GM23338 (cell line): ENCODE measurements around the gene SEZ6. TPM values are rescaled to one million over a fixed set of nuclear protein-coding genes. Genes with fewer than 3 reads are reported as not detected.

ENCODE experiments used
- ATAC-seq: fragments of 200-7000 bp; cut with Tn5 transposase; 3 replicates; pipeline ENCODE4 v1.9.1; 2020
- DNase-seq: peaks from one replicate; pipeline ENCODE4 v3.0.0-alpha.2; 2015; ENCODE audit warnings: low spot score
- H2AFZ ChIP-seq: fragments of 200-600 bp; sonication (generic); 2 replicates; pipeline ENCODE4 v1.8.0; 2016; ENCODE audit warnings: antibody characterized with exemption, mild to moderate bottlenecking, moderate library complexity
- H3F3A ChIP-seq: fragments of 200-600 bp; sonication (generic); replicated peaks from 2 replicates; pipeline ENCODE4 v1.8.0; 2017; ENCODE audit warnings: antibody characterized with exemption, mixed run types, low read depth
- H3K27ac ChIP-seq: fragments of 200-600 bp; sonication (generic); 2 replicates; pipeline ENCODE4 v1.6.1; 2016; ENCODE audit warnings: low read depth
- H3K27me3 ChIP-seq: fragments of 200-600 bp; sonication (generic); 2 replicates; pipeline ENCODE4 v1.8.0; 2016; ENCODE audit warnings: mild to moderate bottlenecking, mixed run types, moderate library complexity; ENCODE audit not compliant: insufficient read depth
- H3K36me3 ChIP-seq: fragments of 200-600 bp; sonication (generic); 2 replicates; pipeline ENCODE4 v1.8.0; 2016; ENCODE audit warnings: mild to moderate bottlenecking; ENCODE audit not compliant: insufficient read depth
- H3K4me1 ChIP-seq: fragments of 200-600 bp; sonication (generic); 2 replicates; pipeline ENCODE4 v1.8.0; 2016; ENCODE audit warnings: mild to moderate bottlenecking, moderate library complexity; ENCODE audit not compliant: insufficient read depth
- H3K4me2 ChIP-seq: fragments of 200-600 bp; sonication (generic); 2 replicates; pipeline ENCODE4 v1.7.1; 2017; ENCODE audit warnings: mixed run types
- H3K4me3 ChIP-seq: fragments of 200-600 bp; sonication (generic); 2 replicates; pipeline ENCODE4 v1.6.1; 2016; ENCODE audit warnings: mixed run types
- H3K79me2 ChIP-seq: fragments of 200-600 bp; sonication (generic); replicated peaks from 2 replicates; pipeline ENCODE4 v1.8.0; 2017; ENCODE audit warnings: mild to moderate bottlenecking; ENCODE audit not compliant: insufficient read depth
- H3K9me2 ChIP-seq: fragments of 200-600 bp; sonication (generic); 2 replicates; pipeline ENCODE4 v1.8.0; 2017; ENCODE audit not compliant: insufficient read depth
- H4K20me1 ChIP-seq: fragments of 200-600 bp; sonication (generic); replicated peaks from 2 replicates; pipeline ENCODE4 v1.8.0; 2017; ENCODE audit warnings: mild to moderate bottlenecking; ENCODE audit not compliant: insufficient read depth
- H3K27ac Mint-ChIP-seq: 2 replicates; pipeline ENCODE4 v1.8.0; 2020; ENCODE audit warnings: inconsistent platforms, mild to moderate bottlenecking, moderate library complexity, mixed read lengths
- H3K27me3 Mint-ChIP-seq: 3 replicates; pipeline ENCODE4 v1.8.0; 2022; ENCODE audit warnings: low read depth, mild to moderate bottlenecking, moderate library complexity, mixed read lengths, inconsistent platforms; ENCODE audit not compliant: insufficient read depth, poor library complexity
- H3K36me3 Mint-ChIP-seq: 3 replicates; pipeline ENCODE4 v1.8.0; 2021; ENCODE audit warnings: low read depth, mild to moderate bottlenecking, inconsistent platforms, moderate library complexity, mixed read lengths
- H3K4me1 Mint-ChIP-seq: 3 replicates; pipeline ENCODE4 v1.8.0; 2020; ENCODE audit warnings: mild to moderate bottlenecking, inconsistent platforms, mixed read lengths
- H3K4me3 Mint-ChIP-seq: 3 replicates; pipeline ENCODE4 v1.8.0; 2021; ENCODE audit warnings: moderate library complexity, mild to moderate bottlenecking, inconsistent platforms, mixed read lengths
- H3K9me3 Mint-ChIP-seq: 3 replicates; pipeline ENCODE4 v1.8.0; 2020; ENCODE audit warnings: moderate library complexity, mild to moderate bottlenecking, inconsistent platforms, mixed read lengths
- CREB1 ChIP-seq: fragments of 250-450 bp; sonication (Bioruptor Pico); IDR thresholded peaks from 2 replicates; pipeline ENCODE4 v1.5.0; 2020; ENCODE audit warnings: low read depth, mild to moderate bottlenecking, moderate library complexity
- CTCF ChIP-seq, 2 experiments: fragments of 200-600 bp in 1 of 2; sonication (generic) in 1 of 2; conservative IDR thresholded peaks; 2 replicates each; pipeline versions ENCODE4 v1.5.1 to v1.6.1; 2016 to 2017; ENCODE audit warnings: antibody characterized with exemption in 2 of 2, low read depth in 2 of 2, mild to moderate bottlenecking in 2 of 2, moderate library complexity in 1 of 2
- ETS1 ChIP-seq: IDR thresholded peaks from 2 replicates; pipeline ENCODE4 v1.6.1; 2016; ENCODE audit warnings: antibody characterized with exemption
- EZH2phosphoT487 ChIP-seq: fragments of 200-600 bp; sonication (generic); IDR thresholded peaks from one replicate; pipeline ENCODE4 v1.8.1; 2018; ENCODE audit warnings: antibody characterized with exemption; ENCODE audit not compliant: unreplicated experiment
- JUNB ChIP-seq: IDR thresholded peaks from one replicate; pipeline ENCODE4 v1.6.1; 2016; ENCODE audit warnings: antibody characterized with exemption; ENCODE audit not compliant: unreplicated experiment
- NANOG ChIP-seq: IDR thresholded peaks from 2 replicates; pipeline ENCODE4 v1.6.1; 2016; ENCODE audit warnings: antibody characterized with exemption, borderline replicate concordance
- POLR2AphosphoS5 ChIP-seq: IDR thresholded peaks from 2 replicates; pipeline ENCODE4 v1.6.1; 2016; ENCODE audit warnings: antibody characterized with exemption, low read depth
- REST ChIP-seq: IDR thresholded peaks from one replicate; pipeline ENCODE4 v1.6.1; 2018; ENCODE audit warnings: antibody characterized with exemption; ENCODE audit not compliant: unreplicated experiment
- STAT1 ChIP-seq: IDR thresholded peaks from one replicate; pipeline ENCODE4 v1.6.1; 2016; ENCODE audit warnings: antibody characterized with exemption; ENCODE audit not compliant: unreplicated experiment
- ZNF114 ChIP-seq: fragments of 250-450 bp; sonication (Bioruptor Pico); IDR thresholded peaks from 2 replicates; pipeline ENCODE4 v1.5.0; 2020; ENCODE audit warnings: mild to moderate bottlenecking, moderate library complexity
- ZNF331 ChIP-seq: fragments of 250-450 bp; sonication (Bioruptor Pico); IDR thresholded peaks from 2 replicates; pipeline ENCODE4 v1.5.0; 2020; ENCODE audit warnings: low read depth, mild to moderate bottlenecking, moderate library complexity
- ZNF462 ChIP-seq: fragments of 250-450 bp; sonication (Bioruptor Pico); IDR thresholded peaks from 2 replicates; pipeline ENCODE4 v1.5.0; 2020; ENCODE audit warnings: mild to moderate bottlenecking, moderate library complexity
- polyA plus RNA-seq: library from polyadenylated mRNA; unstranded; fragments of >200 nt; fragmentation: Nextera tagmentation; extraction: Ambion mirVana; gene quantifications from 2 replicates; pipeline ENCODE4 v1.2.1, GENCODE V29; 2016
- total RNA-seq: library from RNA; depleted of rRNA; stranded (reverse); fragments of >200 nt; shearing (Covaris generic); gene quantifications from 2 replicates; pipeline ENCODE4 v1.2.3, GENCODE V29; 2014

SEZ6 gene
- total and polyA plus RNA-seq, 2 experiments from 2014 or later = 1.0 to 6.5 TPM

GRCh38 chr17:28970879-28971278, 35.0 kb downstream of the SEZ6 start:
- Histone ChIP-seq H4K20me1 (no peaks in the 10 kb centered on the region), H3K27ac (no peak overlapping the region), H3K27me3 (no peaks in the 10 kb centered on the region), H3F3A (peaks cover 21% of the 10 kb centered on the region; the same call in 1 of the 2 replicates), H3K36me3 (no peaks in the 10 kb centered on the region), H3K4me2 (no peak overlapping the region), H3K79me2 (no peaks in the 10 kb centered on the region), H3K4me1 (peaks cover 35% of the 10 kb centered on the region), H2AFZ (no peak overlapping the region), H3K9me2 (no peaks in the 10 kb centered on the region), H3K4me3 (no peak overlapping the region)
- peaks cover 5% of the 10 kb centered on the region for H3K27me3 Mint-ChIP-seq
- H3K9me3 Mint-ChIP-seq = no peaks in the 10 kb centered on the region
- ATAC-seq (no peak), DNase-seq (no peak)
- no peak overlapping the region for H3K27ac Mint-ChIP-seq
- H3K4me1 Mint-ChIP-seq = peaks cover 46% of the 10 kb centered on the region
- no peak overlapping the region; the same call in 2 of the 3 replicates for H3K4me3 Mint-ChIP-seq
- H3K36me3 Mint-ChIP-seq = no peaks in the 10 kb centered on the region
- TF ChIP-seq ZNF114 (CRISPR knock-in tag) = no peak
- TF ChIP-seq POLR2AphosphoS5 = no peak
- TF ChIP-seq ZNF462 (CRISPR knock-in tag) = no peak
- no peak for TF ChIP-seq ZNF331 (CRISPR knock-in tag)
- TF ChIP-seq EZH2phosphoT487 = no peak
- no peak for TF ChIP-seq JUNB
- no peak for TF ChIP-seq CREB1 (CRISPR knock-in tag)
- no peak for TF ChIP-seq ETS1
- no peak for TF ChIP-seq CTCF (conservative IDR thresholded peaks at IDR 0.05; ENCODE audit: low read depth in 2 of 2)
- TF ChIP-seq REST = no peak
- no peak for TF ChIP-seq STAT1
- no peak for TF ChIP-seq NANOG
